CD4-positive, alpha-beta memory T cell (primary cell): ENCODE results near the gene MXRA7. TPM values are rescaled to one million over a fixed set of nuclear protein-coding genes. Genes with fewer than 3 reads are reported as not detected.
"Not testable (repeated sequence)": the region's sequence is repeated elsewhere in the genome, so short reads cannot be mapped to it uniquely, and the experiment has no call there.

ENCODE experiments used
- CTCF ChIA-PET: fragments of 350-600 bp; sonication (Branson Sonifier 250); formaldehyde crosslinking; loops from one replicate; lab custom pipeline; 2021; ENCODE audit warnings: inconsistent platforms; ENCODE audit not compliant: partially characterized antibody; lab: Charles Lee
- POLR2A ChIA-PET: fragments of 350-600 bp; sonication (Branson Sonifier 250); formaldehyde crosslinking; loops from one replicate; lab custom pipeline; 2021; ENCODE audit not compliant: partially characterized antibody; lab: Charles Lee
- DNase-seq, 5 donors: peaks; one replicate each; pipeline versions ENCODE4 v3.0.0 to v3.0.0-alpha.2; 2020 to 2022; ENCODE audit warnings: mixed read lengths in 1 of 5
- H3K27ac ChIP-seq: one replicate; pipeline ENCODE4 v1.7.0; 2013; ENCODE audit warnings: low read depth, low read length
- H3K27me3 ChIP-seq: 2 replicates; pipeline ENCODE4 v1.7.0; 2013; ENCODE audit warnings: mild to moderate bottlenecking, low read length, moderate library complexity; ENCODE audit not compliant: insufficient read depth
- H3K36me3 ChIP-seq: 2 replicates; pipeline ENCODE4 v1.7.0; 2013; ENCODE audit warnings: mild to moderate bottlenecking, low read length, moderate library complexity; ENCODE audit not compliant: insufficient read depth
- H3K4me1 ChIP-seq: 2 replicates; pipeline ENCODE4 v1.7.0; 2013; ENCODE audit warnings: mild to moderate bottlenecking, low read length, moderate library complexity; ENCODE audit not compliant: insufficient read depth
- H3K4me3 ChIP-seq, 2 donors: one replicate each; pipeline ENCODE4 v1.7.0; 2013; ENCODE audit warnings: low read length in 2 of 2, mild to moderate bottlenecking in 1 of 2
- H3K9me3 ChIP-seq, 2 donors: one replicate each; pipeline ENCODE4 v1.7.0; 2013; ENCODE audit warnings: low read length in 2 of 2, control low read depth in 1 of 2; ENCODE audit not compliant: control insufficient read depth in 1 of 2
- H3K27ac Mint-ChIP-seq, 7 donors: one replicate each; pipeline ENCODE4 v1.8.0; 2020 to 2021; ENCODE audit warnings: mixed read lengths in 7 of 7, mild to moderate bottlenecking in 6 of 7, inconsistent platforms in 3 of 7, moderate library complexity in 3 of 7
- H3K27me3 Mint-ChIP-seq, 2 donors: one replicate each; pipeline ENCODE4 v1.8.0; 2020 to 2021; ENCODE audit warnings: mixed read lengths in 2 of 2
- H3K36me3 Mint-ChIP-seq, 2 donors: one replicate each; pipeline ENCODE4 v1.8.0; 2020 to 2021; ENCODE audit warnings: mixed read lengths in 2 of 2, inconsistent platforms in 1 of 2, mild to moderate bottlenecking in 1 of 2
- H3K4me1 Mint-ChIP-seq, 4 donors: one replicate each; pipeline ENCODE4 v1.8.0; 2020 to 2021; ENCODE audit warnings: mixed read lengths in 4 of 4, mild to moderate bottlenecking in 1 of 4
- H3K4me3 Mint-ChIP-seq, 8 donors: one replicate each; pipeline ENCODE4 v1.8.0; 2020 to 2021; ENCODE audit warnings: mixed read lengths in 8 of 8, mild to moderate bottlenecking in 7 of 8, moderate library complexity in 6 of 8, inconsistent platforms in 3 of 8
- H3K9me3 Mint-ChIP-seq, 8 donors: one replicate each; pipeline ENCODE4 v1.8.0; 2020 to 2021; ENCODE audit warnings: mixed read lengths in 8 of 8, mild to moderate bottlenecking in 5 of 8, inconsistent platforms in 3 of 8, moderate library complexity in 1 of 8
- intact Hi-C: fragments of 100-400 bp; cut with micrococcal nuclease; formaldehyde crosslinking; loops from one replicate; pipeline ENCODE4 v1.15.1; 2023
- polyA plus RNA-seq, 2 donors: library from polyadenylated mRNA; unstranded; fragments of 300-500 nt; fragmentation: Illumina TruSeq; gene quantifications; one replicate each; pipeline ENCODE4 v1.2.3, GENCODE V29; 2021
- total RNA-seq, 2 experiments: library from RNA; stranded (reverse); gene quantifications; one replicate each; pipeline ENCODE4 v1.2.3, GENCODE V29; 2021

MXRA7 gene
- total and polyA plus RNA-seq, 4 experiments from 2014 or later: 5.3 to 15.0 (median 7.7) TPM

- Mint-ChIP-seq H3K4me1 (peaks cover 35 to 74% (median 54%) of the 10 kb centered on the region in 4 donors), H3K27me3 (no peaks in the 10 kb centered on the region), H3K9me3 (peaks cover 0 to 8% (median 0%) of the 10 kb centered on the region in 8 donors), H3K36me3 (peaks cover 37 to 73% of the 10 kb centered on the region in 2 donors), H3K4me3 (peak overlapping the region; percentile 6 to 98 (median 96)), H3K27ac (peak overlapping the region; percentile 37 to 99 (median 92))
- Histone ChIP-seq H3K4me1 (peaks cover 76% of the 10 kb centered on the region), H3K9me3 (no peaks in the 10 kb centered on the region), H3K27me3 (no peaks in the 10 kb centered on the region), H3K36me3 (peaks cover 56% of the 10 kb centered on the region), H3K27ac (peak overlapping the region; percentile 95), H3K4me3 (no peak overlapping the region)
- no peak for DNase-seq
- intact Hi-C loops: no loop called here
- CTCF ChIA-PET: no interaction called here
- POLR2A ChIA-PET: interaction anchor here (0.6 to 7.4 kb wide), 3 partner anchors 19 to 58 kb away, joined by 5 to 93 read pairs (median 5); no protein-coding TSS in a partner anchor
These were observed 22.2 kb upstream of the MXRA7 start for GRCh38 chr17:76732734-76733617.

DNA sequence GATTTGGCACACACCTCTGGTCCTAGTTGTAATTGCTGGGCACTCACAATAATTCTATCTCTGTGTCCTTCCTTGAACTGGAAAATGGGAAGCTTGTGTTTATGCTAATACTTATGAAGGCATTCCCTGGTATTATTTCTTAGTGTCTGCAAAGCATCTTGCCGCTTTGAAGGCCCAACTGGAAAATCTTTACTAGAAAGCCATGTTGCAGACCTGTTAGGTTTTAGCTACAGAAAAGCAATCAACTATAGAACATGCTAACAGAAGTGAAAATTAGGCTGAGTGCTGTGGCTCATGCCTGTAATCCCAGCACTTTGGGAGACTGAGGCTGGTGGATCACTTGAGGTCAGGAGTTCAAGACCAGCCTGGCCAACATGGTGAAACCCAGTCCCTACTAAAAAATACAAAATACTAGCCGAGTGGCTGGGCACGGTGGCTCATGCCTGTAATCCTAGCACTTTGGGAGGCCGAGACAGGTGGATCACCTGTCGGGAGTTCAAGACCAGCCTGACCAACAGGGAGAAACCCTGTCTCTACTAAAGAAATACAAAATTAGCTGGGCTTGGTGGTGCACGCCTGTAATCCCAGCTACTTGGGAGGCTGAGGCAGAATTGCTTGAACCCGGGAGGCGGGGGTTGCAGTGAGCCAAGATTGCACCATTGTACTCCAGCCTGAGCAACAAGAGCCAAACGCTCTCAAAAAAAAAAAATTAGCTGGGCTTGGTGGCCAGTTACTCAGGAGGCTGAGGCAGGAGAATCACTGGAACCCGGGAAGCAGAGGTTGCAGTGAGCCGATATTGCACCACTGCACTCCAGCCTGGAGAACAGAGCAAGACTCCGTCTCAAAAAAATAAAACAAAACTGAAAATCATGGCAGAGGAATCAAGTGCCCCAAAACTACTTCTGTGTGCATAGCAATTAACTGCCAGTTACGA lies 21.3 kb upstream of the MXRA7 start:
- H3K4me1 Mint-ChIP-seq: peaks cover 40 to 82% (median 59%) of the 10 kb centered on the region in 4 donors
- H3K27me3 ChIP-seq, DNase-seq, H3K27me3 Mint-ChIP-seq, intact Hi-C loops, H3K4me3 ChIP-seq, H3K27ac ChIP-seq, H3K9me3 Mint-ChIP-seq, H3K9me3 ChIP-seq: not testable (repeated sequence)
- ChIA-PET CTCF (interaction anchor here (1.2 kb wide), 1 partner anchor 42 kb away, joined by 3 read pairs; no protein-coding TSS in a partner anchor), POLR2A (interaction anchor here (1.4 to 7.4 kb wide), 3 partner anchors 18 to 40 kb away, joined by 3 to 93 read pairs (median 5); no protein-coding TSS in a partner anchor)
- H3K36me3 Mint-ChIP-seq: peaks cover 37 to 75% of the 10 kb centered on the region in 2 donors
- H3K27ac Mint-ChIP-seq: peak overlapping the region in 6 of 7 donors; percentile 69 to 99 (median 91)
- H3K4me3 Mint-ChIP-seq: peak overlapping the region in 5 of 8 donors; percentile 13 to 97 (median 53)
- Histone ChIP-seq H3K4me1 (peaks cover 81% of the 10 kb centered on the region), H3K36me3 (peaks cover 56% of the 10 kb centered on the region)

DNA sequence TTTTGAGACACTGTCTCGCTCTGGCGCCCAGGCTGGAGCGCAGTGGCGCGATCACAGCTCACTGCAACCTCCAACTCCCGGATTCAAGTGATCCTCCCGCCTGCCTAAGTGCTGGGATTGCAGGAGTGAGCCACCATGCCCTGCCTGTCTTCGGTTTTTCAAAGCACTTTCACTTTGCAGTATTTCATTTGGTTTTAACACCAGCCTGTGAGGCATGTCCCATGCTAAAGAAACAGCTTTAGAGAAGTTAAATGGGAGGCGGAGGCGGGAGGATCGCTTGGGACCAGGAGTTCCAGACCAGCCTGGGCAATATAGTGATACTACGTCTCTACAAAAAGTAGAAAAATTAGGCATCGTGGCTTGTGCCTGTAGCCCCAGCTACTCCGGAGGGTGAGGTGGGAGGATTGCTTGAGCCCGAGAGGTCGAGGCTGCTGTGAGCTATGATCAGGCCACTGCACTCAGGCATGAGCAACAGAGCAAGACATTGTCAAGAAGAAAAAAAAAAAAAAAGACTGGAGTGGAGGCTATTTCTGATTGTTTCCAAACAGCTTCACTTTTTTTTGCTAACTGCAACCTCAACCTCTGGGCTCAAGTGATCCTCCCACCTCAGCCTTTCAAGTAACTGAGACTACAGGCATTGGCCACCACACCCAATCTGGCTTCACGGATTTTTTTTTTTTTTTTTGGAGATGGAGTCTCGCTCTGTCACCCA lies 17.1 kb upstream of the MXRA7 start:
- POLR2A ChIA-PET: interaction anchor here (0.6 to 9.5 kb wide), 20 partner anchors 9 to 1230 kb away, joined by 3 to 283 read pairs (median 4); partner anchors contain the start of genes MFSD11, SRSF2, ST6GALNAC1 and TNRC6C
- peak in 3 of 5 donors; percentile 35 to 40 (median 36) for DNase-seq
- Histone ChIP-seq H3K4me3 (peak overlapping the region; percentile 52 to 95), H3K27me3 (no peaks in the 10 kb centered on the region), H3K36me3 (peaks cover 43% of the 10 kb centered on the region), H3K27ac (peak overlapping the region; percentile 97), H3K4me1 (peaks cover 80% of the 10 kb centered on the region), H3K9me3 (no peaks in the 10 kb centered on the region)
- peak overlapping the region; percentile 97 to 100 (median 99) for H3K27ac Mint-ChIP-seq
- peak overlapping the region; percentile 94 to 99 (median 97) for H3K4me3 Mint-ChIP-seq
- intact Hi-C loops: loop anchor here (5.0 kb wide), 3 partner anchors 56 to 211 kb away; no protein-coding TSS in a partner anchor
- peaks cover 10 to 62% of the 10 kb centered on the region in 2 donors for H3K36me3 Mint-ChIP-seq
- CTCF ChIA-PET: interaction anchor here (0.9 to 6.3 kb wide), 16 partner anchors 9 to 412 kb away, joined by 3 to 54 read pairs (median 4); partner anchors contain the start of genes MFSD11 and SRSF2
- H3K27me3 Mint-ChIP-seq: no peaks in the 10 kb centered on the region
- peaks cover 27 to 79% (median 53%) of the 10 kb centered on the region in 4 donors for H3K4me1 Mint-ChIP-seq
- H3K9me3 Mint-ChIP-seq: no peaks in the 10 kb centered on the region

DNA sequence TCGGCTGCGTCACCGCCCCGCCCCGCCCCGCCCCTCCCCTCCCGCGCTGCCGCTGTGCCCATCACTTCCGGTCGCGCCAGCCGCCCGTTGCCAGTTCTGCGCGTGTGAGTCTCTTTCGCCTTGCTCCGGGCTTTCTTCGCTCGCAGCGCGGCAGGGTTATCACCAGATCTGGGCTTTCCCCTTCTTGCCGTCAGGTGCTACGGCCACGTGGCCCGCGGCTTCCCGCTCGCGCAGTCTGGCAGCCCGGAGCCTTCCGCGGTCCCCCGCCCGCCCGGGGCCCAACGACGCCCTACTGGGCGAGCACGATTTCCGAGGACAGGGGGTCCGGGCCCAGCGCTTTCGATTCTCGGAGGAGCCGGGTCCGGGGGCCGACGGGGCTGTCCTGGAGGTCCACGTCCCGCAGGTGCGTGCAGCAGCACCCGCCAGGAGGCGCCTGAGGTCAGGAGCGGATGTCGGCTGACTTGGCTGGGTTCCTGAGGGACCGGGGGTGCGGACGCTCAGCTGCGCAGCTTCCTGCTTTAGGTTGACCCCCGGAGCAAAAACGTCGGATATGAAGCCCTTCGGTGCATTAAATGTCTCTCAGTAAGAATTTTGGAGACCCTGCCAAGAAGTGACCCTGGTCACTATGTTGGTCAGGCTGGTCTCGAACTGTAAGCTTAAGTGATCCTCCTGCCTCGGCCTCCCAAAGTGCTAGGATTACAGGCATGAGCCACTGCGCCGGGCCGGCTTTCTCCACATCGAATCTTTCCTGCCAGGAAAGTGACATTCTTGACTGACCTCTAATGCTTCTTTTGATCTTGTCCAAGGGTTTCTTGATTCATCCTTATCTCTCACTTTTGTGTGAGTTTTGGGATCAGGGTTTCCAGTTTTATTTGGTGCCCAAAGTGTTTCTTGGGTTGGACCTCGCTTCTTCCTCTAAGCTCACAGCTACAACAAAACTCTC lies 16.3 kb upstream of the MXRA7 start, which contains the start of gene METTL23:
METTL23 (plus strand) TSS at position 64 of the 943 bp plus-strand sequence. CDS start 2,872 bp downstream, outside the sequence.
- no peaks in the 10 kb centered on the region for H3K27me3 ChIP-seq
- Mint-ChIP-seq H3K27me3 (no peaks in the 10 kb centered on the region), H3K4me1 (peaks cover 25 to 76% (median 51%) of the 10 kb centered on the region in 4 donors), H3K36me3 (peaks cover 8 to 59% of the 10 kb centered on the region in 2 donors), H3K27ac (peak within 1 kb of the TSS; percentile 98 to 100 (median 99)), H3K4me3 (peak within 1 kb of the TSS; percentile 94 to 99 (median 97)), H3K9me3 (no peaks in the 10 kb centered on the region)
- POLR2A ChIA-PET: interaction anchor here (0.6 to 9.5 kb wide), 27 partner anchors 8 to 1231 kb away, joined by 3 to 283 read pairs (median 5); partner anchors contain the start of genes MFSD11, MXRA7, RHBDF2 and SRSF2
- peaks cover 40% of the 10 kb centered on the region for H3K36me3 ChIP-seq
- intact Hi-C loops: loop anchor here (1.0 to 5.0 kb wide), 6 partner anchors 10 to 210 kb away; partner anchors contain the start of gene SRSF2
- H3K4me3 ChIP-seq: peak within 1 kb of the TSS; percentile 52 to 95
- peak within 1 kb of the TSS; percentile 97 for H3K27ac ChIP-seq
- H3K4me1 ChIP-seq: peaks cover 75% of the 10 kb centered on the region
- peak in 4 of 5 donors; percentile 93 to 96 (median 95) for DNase-seq
- CTCF ChIA-PET: interaction anchor here (0.7 to 6.3 kb wide), 15 partner anchors 8 to 413 kb away, joined by 3 to 54 read pairs (median 4); partner anchors contain the start of genes MFSD11 and SRSF2
- no peaks in the 10 kb centered on the region for H3K9me3 ChIP-seq

GRCh38 chr17:76726231-76726775 lies 15.5 kb upstream of the MXRA7 start, which contains the start of gene JMJD6:
JMJD6 (minus strand) TSS chr17:76726606; CDS start chr17:76726475, 131 bp downstream.
- ChIA-PET CTCF (interaction anchor here (0.7 to 6.3 kb wide), 7 partner anchors 9 to 356 kb away, joined by 3 to 54 read pairs (median 4); partner anchors contain the start of gene SRSF2), POLR2A (interaction anchor here (0.6 to 9.5 kb wide), 17 partner anchors 11 to 1232 kb away, joined by 3 to 283 read pairs (median 9); partner anchors contain the start of genes MFSD11, MXRA7, RHBDF2 and SRSF2)
- no peaks in the 10 kb centered on the region for H3K9me3 ChIP-seq
- peak within 1 kb of the TSS; percentile 94 to 99 (median 97) for H3K4me3 Mint-ChIP-seq
- H3K4me1 Mint-ChIP-seq: peaks cover 24 to 76% (median 51%) of the 10 kb centered on the region in 4 donors
- intact Hi-C loops: loop anchor here (1.0 to 5.0 kb wide), 6 partner anchors 11 to 209 kb away; partner anchors contain the start of gene SRSF2
- peak within 1 kb of the TSS; percentile 98 to 100 (median 99) for H3K27ac Mint-ChIP-seq
- peak within 1 kb of the TSS; percentile 97 for H3K27ac ChIP-seq
- H3K27me3 ChIP-seq: no peaks in the 10 kb centered on the region
- H3K4me1 ChIP-seq: peaks cover 71% of the 10 kb centered on the region
- peaks cover 42% of the 10 kb centered on the region for H3K36me3 ChIP-seq
- H3K27me3 Mint-ChIP-seq: no peaks in the 10 kb centered on the region
- no peaks in the 10 kb centered on the region for H3K9me3 Mint-ChIP-seq
- peak in 1 of 5 donors; percentile 98 for DNase-seq
- peak within 1 kb of the TSS; percentile 52 to 95 for H3K4me3 ChIP-seq
- peaks cover 16 to 59% of the 10 kb centered on the region in 2 donors for H3K36me3 Mint-ChIP-seq
